ENCODE data around the gene EDDM13.

Gene EDDM13

GRCh38 chr19:56263319-56263718 lies 9.2 kb upstream of the EDDM13 start:
- Histone ChIP-seq H3K36me3 (ENCODE audit: insufficient read depth, low read length) (no peaks in the 10 kb centered on the region), H3K4me3 (ENCODE audit: low read length) (no peak overlapping the region), H3K9me3 (ENCODE audit: insufficient read depth, low read depth, low read length) (no peaks in the 10 kb centered on the region), H3K27me3 (ENCODE audit: insufficient read depth, low read length) (no peaks in the 10 kb centered on the region), H3K9ac (ENCODE audit: low read depth, low read length) (no peak overlapping the region), H3K4me1 (ENCODE audit: insufficient read depth, low read length) (no peaks in the 10 kb centered on the region), H3K27ac (ENCODE audit: low read depth, low read length) (no peak overlapping the region)
- 94% methylated on average over 3 of the region's 5 CpGs for WGBS

GRCh38 chr19:56266051-56266450 lies 6.5 kb upstream of the EDDM13 start:
- Histone ChIP-seq H3K36me3 (ENCODE audit: insufficient read depth, low read length) (no peaks in the 10 kb centered on the region), H3K4me1 (ENCODE audit: insufficient read depth, low read length) (no peaks in the 10 kb centered on the region)
- WGBS = 88% methylated on average over 2 of the region's 3 CpGs

GRCh38 chr19:56269348-56269747 lies 3.2 kb upstream of the EDDM13 start:
- 94% methylated on average over 6 of the region's 6 CpGs for WGBS
- Histone ChIP-seq H3K27me3 (ENCODE audit: insufficient read depth, low read length) (no peaks in the 10 kb centered on the region), H3K4me1 (ENCODE audit: insufficient read depth, low read length) (no peaks in the 10 kb centered on the region), H3K9me3 (ENCODE audit: insufficient read depth, low read depth, low read length) (no peaks in the 10 kb centered on the region), H3K36me3 (ENCODE audit: insufficient read depth, low read length) (no peaks in the 10 kb centered on the region), H3K9ac (ENCODE audit: low read depth, low read length) (no peak overlapping the region), H3K4me3 (ENCODE audit: low read length) (no peak overlapping the region), H3K27ac (ENCODE audit: low read depth, low read length) (no peak overlapping the region)

More at GRCh38 chr19:56266051-56266450, 6.5 kb upstream of the EDDM13 start:
- H3K4me3 ChIP-seq (ENCODE audit: low read length) = no peak overlapping the region
- H3K27ac ChIP-seq (ENCODE audit: low read depth, low read length) = no peak overlapping the region
- H3K27me3 ChIP-seq (ENCODE audit: insufficient read depth, low read length) = no peaks in the 10 kb centered on the region
- no peaks in the 10 kb centered on the region for H3K9me3 ChIP-seq (ENCODE audit: insufficient read depth, low read depth, low read length)
- no peak overlapping the region for H3K9ac ChIP-seq (ENCODE audit: low read depth, low read length)

GRCh38 chr19:56270676-56271075 lies 1.9 kb upstream of the EDDM13 start:
- Histone ChIP-seq H3K4me1 (ENCODE audit: insufficient read depth, low read length) (no peaks in the 10 kb centered on the region), H3K27me3 (ENCODE audit: insufficient read depth, low read length) (no peaks in the 10 kb centered on the region), H3K36me3 (ENCODE audit: insufficient read depth, low read length) (no peaks in the 10 kb centered on the region), H3K9me3 (ENCODE audit: insufficient read depth, low read depth, low read length) (no peaks in the 10 kb centered on the region), H3K27ac (ENCODE audit: low read depth, low read length) (no peak overlapping the region), H3K9ac (ENCODE audit: low read depth, low read length) (no peak overlapping the region), H3K4me3 (ENCODE audit: low read length) (no peak overlapping the region)
- 90% methylated on average over 2 of the region's 3 CpGs for WGBS

GRCh38 chr19:56271151-56271550 lies 1.4 kb upstream of the EDDM13 start:
- 94% methylated on average over 6 of the region's 6 CpGs for WGBS
- H3K36me3 ChIP-seq (ENCODE audit: insufficient read depth, low read length) = no peaks in the 10 kb centered on the region
- H3K9me3 ChIP-seq (ENCODE audit: insufficient read depth, low read depth, low read length) = no peaks in the 10 kb centered on the region
- no peak overlapping the region for H3K27ac ChIP-seq (ENCODE audit: low read depth, low read length)
- no peaks in the 10 kb centered on the region for H3K27me3 ChIP-seq (ENCODE audit: insufficient read depth, low read length)
- H3K4me3 ChIP-seq (ENCODE audit: low read length) = no peak overlapping the region
- H3K9ac ChIP-seq (ENCODE audit: low read depth, low read length) = no peak overlapping the region
- H3K4me1 ChIP-seq (ENCODE audit: insufficient read depth, low read length) = no peaks in the 10 kb centered on the region

- Histone ChIP-seq H3K9me3 (ENCODE audit: insufficient read depth, low read depth, low read length) (peaks cover 2% of the 10 kb centered on the region; the same call in 1 of the 2 replicates), H3K27ac (ENCODE audit: low read depth, low read length) (no peak overlapping the region), H3K27me3 (ENCODE audit: insufficient read depth, low read length) (no peaks in the 10 kb centered on the region), H3K36me3 (ENCODE audit: insufficient read depth, low read length) (no peaks in the 10 kb centered on the region), H3K9ac (ENCODE audit: low read depth, low read length) (no peak overlapping the region), H3K4me1 (ENCODE audit: insufficient read depth, low read length) (no peaks in the 10 kb centered on the region), H3K4me3 (ENCODE audit: low read length) (no peak overlapping the region)
- WGBS = 54% methylated on average over 6 of the region's 6 CpGs
Measured at GRCh38 chr19:56273563-56274117, 1.1 kb downstream of the EDDM13 start.

- WGBS = 91% methylated on average over 4 of the region's 4 CpGs
- no peak overlapping the region for H3K4me3 ChIP-seq (ENCODE audit: low read length)
- H3K36me3 ChIP-seq (ENCODE audit: insufficient read depth, low read length) = no peaks in the 10 kb centered on the region; the same call in 1 of the 2 replicates
- no peaks in the 10 kb centered on the region for H3K4me1 ChIP-seq (ENCODE audit: insufficient read depth, low read length)
- H3K9ac ChIP-seq (ENCODE audit: low read depth, low read length) = no peak overlapping the region
- H3K9me3 ChIP-seq (ENCODE audit: insufficient read depth, low read depth, low read length) = no peaks in the 10 kb centered on the region
- H3K27me3 ChIP-seq (ENCODE audit: insufficient read depth, low read length) = no peaks in the 10 kb centered on the region
- H3K27ac ChIP-seq (ENCODE audit: low read depth, low read length) = no peak overlapping the region
Measured at GRCh38 chr19:56282809-56283208, 10.3 kb downstream of the EDDM13 start.

- no peak overlapping the region for H3K27ac ChIP-seq (ENCODE audit: low read depth, low read length)
- no peaks in the 10 kb centered on the region; the same call in 1 of the 2 replicates for H3K36me3 ChIP-seq (ENCODE audit: insufficient read depth, low read length)
- H3K9ac ChIP-seq (ENCODE audit: low read depth, low read length) = no peak overlapping the region
- no peaks in the 10 kb centered on the region for H3K27me3 ChIP-seq (ENCODE audit: insufficient read depth, low read length)
- H3K4me3 ChIP-seq (ENCODE audit: low read length) = no peak overlapping the region
- 93% methylated on average over 3 of the region's 3 CpGs for WGBS
- H3K9me3 ChIP-seq (ENCODE audit: insufficient read depth, low read depth, low read length) = no peaks in the 10 kb centered on the region
- H3K4me1 ChIP-seq (ENCODE audit: insufficient read depth, low read length) = no peaks in the 10 kb centered on the region
Measured at GRCh38 chr19:56284746-56285145, 12.2 kb downstream of the EDDM13 start.

- Histone ChIP-seq H3K4me1 (ENCODE audit: insufficient read depth, low read length) (no peaks in the 10 kb centered on the region), H3K36me3 (ENCODE audit: insufficient read depth, low read length) (no peaks in the 10 kb centered on the region), H3K9me3 (ENCODE audit: insufficient read depth, low read depth, low read length) (no peaks in the 10 kb centered on the region; the same call in 1 of the 2 replicates), H3K4me3 (ENCODE audit: low read length) (no peak overlapping the region), H3K27me3 (ENCODE audit: insufficient read depth, low read length) (no peaks in the 10 kb centered on the region), H3K9ac (ENCODE audit: low read depth, low read length) (no peak overlapping the region), H3K27ac (ENCODE audit: low read depth, low read length) (no peak overlapping the region)
Measured at GRCh38 chr19:56290104-56290503, 17.6 kb downstream of the EDDM13 start.

GRCh38 chr19:56291867-56292266 lies 19.3 kb downstream of the EDDM13 start:
- no peak overlapping the region for H3K27ac ChIP-seq (ENCODE audit: low read depth, low read length)
- WGBS = 96% methylated on average over 4 of the region's 6 CpGs
- H3K36me3 ChIP-seq (ENCODE audit: insufficient read depth, low read length) = no peaks in the 10 kb centered on the region
- no peaks in the 10 kb centered on the region for H3K4me1 ChIP-seq (ENCODE audit: insufficient read depth, low read length)
- H3K4me3 ChIP-seq (ENCODE audit: low read length) = no peak overlapping the region
- no peak overlapping the region for H3K9ac ChIP-seq (ENCODE audit: low read depth, low read length)
- H3K9me3 ChIP-seq (ENCODE audit: insufficient read depth, low read depth, low read length) = no peaks in the 10 kb centered on the region; the same call in 1 of the 2 replicates
- H3K27me3 ChIP-seq (ENCODE audit: insufficient read depth, low read length) = no peaks in the 10 kb centered on the region

- Histone ChIP-seq H3K9ac (ENCODE audit: low read depth, low read length) (no peak overlapping the region), H3K36me3 (ENCODE audit: insufficient read depth, low read length) (no peaks in the 10 kb centered on the region), H3K27ac (ENCODE audit: low read depth, low read length) (no peak overlapping the region), H3K27me3 (ENCODE audit: insufficient read depth, low read length) (no peaks in the 10 kb centered on the region), H3K4me3 (ENCODE audit: low read length) (no peak overlapping the region), H3K9me3 (ENCODE audit: insufficient read depth, low read depth, low read length) (no peaks in the 10 kb centered on the region; the same call in 1 of the 2 replicates), H3K4me1 (ENCODE audit: insufficient read depth, low read length) (no peaks in the 10 kb centered on the region)
- WGBS = 97% methylated on average over 4 of the region's 4 CpGs
Measured at GRCh38 chr19:56294549-56294948, 22.0 kb downstream of the EDDM13 start.

All from HUES64 (cell line).